ENCODE data around the gene ELMO1.

GRCh38 chr7:37052705-37053104 is 396.0 kb downstream of the ELMO1 start:
- TF ChIP-seq CTCF (IDR thresholded peaks at IDR 0.05; ENCODE audit: borderline replicate concordance, extremely low read depth, low read length, poor library complexity, severe bottlenecking) (no peak), EZH2 (IDR thresholded peaks at IDR 0.05; ENCODE audit: borderline replicate concordance, low read depth, low read length, severe bottlenecking) (no peak)

All from DND-41 (cell line).